ENCODE data around the gene SH3PXD2A.
"Not testable (repeated sequence)": the region's sequence is repeated elsewhere in the genome, so short reads cannot be mapped to it uniquely, and the experiment has no call there.

Gene SH3PXD2A

GRCh38 chr10:103742824-103743223, 112.6 kb downstream of the SH3PXD2A start:
- DNase-seq = no peak

DNA sequence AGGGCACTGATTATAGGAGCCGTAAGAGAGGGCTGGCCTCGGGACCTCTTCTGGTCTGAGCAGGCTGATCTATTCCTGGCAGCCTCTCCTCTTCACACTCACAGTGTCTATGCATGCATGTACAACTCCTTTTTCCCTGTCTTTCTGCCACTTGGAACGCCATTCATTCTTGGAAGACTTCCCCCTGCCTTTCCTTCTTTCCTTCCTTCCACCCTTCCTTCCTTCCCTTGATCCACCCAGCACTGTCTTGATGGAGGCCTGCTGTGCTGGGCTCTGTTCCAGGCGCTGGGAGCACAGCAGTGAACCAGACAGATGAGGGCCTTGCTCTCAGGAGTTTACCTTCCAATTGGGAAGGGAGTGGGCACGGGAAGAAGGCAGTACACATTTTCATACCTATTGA, 114.8 kb downstream of the SH3PXD2A start:
- DNase-seq = no peak

GRCh38 chr10:103739039-103739764, 116.2 kb downstream of the SH3PXD2A start:
- no peak for DNase-seq

DNA sequence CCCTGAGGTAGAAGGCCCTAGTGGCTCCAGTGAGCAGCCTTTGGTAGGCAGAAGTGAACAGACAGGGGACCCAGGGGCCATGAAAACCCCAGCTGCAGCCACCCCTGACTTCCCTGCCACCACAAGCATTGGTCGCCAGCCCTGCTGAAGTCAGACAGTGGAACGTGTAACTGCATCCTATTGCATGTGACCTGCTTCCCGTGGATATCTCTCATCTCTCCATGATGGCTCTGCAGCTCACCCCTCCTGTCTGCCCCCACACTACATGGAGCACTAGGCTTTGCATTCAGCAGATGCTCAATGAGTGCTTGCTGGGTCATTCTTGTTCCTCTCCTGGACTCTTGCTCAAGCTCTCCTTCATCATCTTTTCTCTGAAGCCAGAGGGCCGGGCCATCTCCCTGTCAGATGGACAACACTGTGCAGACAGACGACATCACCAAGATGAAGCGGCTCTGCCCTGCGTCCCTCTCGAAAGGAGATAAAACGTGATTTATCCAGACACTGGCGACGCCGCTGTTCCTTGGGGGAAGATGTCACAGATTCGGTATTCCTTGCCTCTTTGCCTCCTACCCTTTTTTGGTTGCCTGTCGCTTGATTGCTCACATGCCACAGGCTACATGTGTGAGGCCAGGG, 117.5 kb downstream of the SH3PXD2A start:
- DNase-seq = no peak

DNA sequence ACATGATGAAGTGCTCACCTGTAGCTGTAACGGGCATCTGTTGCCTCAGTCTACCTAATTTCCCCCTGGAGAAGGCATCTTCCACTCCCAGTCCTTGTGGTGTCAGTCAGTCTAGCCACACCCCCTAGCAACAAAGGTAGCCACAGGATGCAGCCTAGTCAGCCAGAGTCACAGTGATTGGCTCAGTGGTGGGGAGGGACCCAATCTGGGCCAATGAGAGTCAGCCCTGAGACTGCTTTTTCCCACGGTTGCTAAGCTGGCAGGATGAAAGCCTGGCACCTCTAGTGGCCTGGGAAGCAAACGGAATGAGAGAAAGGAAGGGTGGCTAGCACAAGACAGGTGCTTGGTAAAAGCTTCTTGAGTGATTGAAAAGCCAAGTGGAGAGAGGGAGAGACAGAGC, 118.6 kb downstream of the SH3PXD2A start:
- DNase-seq = no peak

DNA sequence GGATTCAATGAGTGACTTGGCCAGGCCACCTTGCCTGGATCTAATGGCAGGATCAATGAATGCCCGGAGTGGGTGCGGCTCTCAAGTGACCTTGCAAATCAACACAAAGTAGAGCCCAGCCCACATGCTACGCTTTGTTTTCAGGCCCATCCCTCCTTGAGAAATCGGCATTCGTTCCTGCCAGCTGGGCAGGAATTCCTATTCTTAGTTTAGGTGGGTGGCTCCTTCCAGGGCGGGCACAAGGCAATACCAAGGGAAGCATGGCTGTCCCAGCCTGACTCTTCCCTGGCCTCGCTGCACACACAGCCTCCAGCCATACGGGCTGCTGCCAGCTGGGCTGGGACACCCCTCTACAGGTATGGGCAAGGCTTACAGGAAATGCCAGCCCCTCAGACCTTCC, 119.3 kb downstream of the SH3PXD2A start:
- DNase-seq = no peak

DNA sequence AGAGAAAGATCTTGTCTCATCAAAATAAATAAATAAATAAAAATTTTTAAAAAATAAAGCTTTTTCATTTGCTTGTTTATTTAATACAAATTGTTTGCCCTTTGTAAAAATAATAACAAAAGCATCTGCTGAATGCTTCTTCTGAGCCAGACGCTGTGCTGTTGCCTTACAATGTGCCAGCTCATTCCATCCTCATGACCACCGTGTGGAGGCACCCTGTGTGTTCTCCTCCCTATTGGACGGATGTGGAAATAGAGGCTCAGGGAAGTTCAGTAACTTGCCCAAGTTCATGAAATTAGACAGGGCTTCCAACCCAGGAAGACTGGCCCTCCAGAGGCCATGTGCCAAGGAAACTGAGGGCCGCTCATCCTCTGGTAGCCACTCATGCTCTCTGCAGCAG, 120.6 kb downstream of the SH3PXD2A start:
- DNase-seq = no peak

- no peak for DNase-seq
These were observed 122.3 kb downstream of the SH3PXD2A start for GRCh38 chr10:103733045-103733419.

GRCh38 chr10:103732339-103733044, 122.9 kb downstream of the SH3PXD2A start:
- no peak for DNase-seq

DNA sequence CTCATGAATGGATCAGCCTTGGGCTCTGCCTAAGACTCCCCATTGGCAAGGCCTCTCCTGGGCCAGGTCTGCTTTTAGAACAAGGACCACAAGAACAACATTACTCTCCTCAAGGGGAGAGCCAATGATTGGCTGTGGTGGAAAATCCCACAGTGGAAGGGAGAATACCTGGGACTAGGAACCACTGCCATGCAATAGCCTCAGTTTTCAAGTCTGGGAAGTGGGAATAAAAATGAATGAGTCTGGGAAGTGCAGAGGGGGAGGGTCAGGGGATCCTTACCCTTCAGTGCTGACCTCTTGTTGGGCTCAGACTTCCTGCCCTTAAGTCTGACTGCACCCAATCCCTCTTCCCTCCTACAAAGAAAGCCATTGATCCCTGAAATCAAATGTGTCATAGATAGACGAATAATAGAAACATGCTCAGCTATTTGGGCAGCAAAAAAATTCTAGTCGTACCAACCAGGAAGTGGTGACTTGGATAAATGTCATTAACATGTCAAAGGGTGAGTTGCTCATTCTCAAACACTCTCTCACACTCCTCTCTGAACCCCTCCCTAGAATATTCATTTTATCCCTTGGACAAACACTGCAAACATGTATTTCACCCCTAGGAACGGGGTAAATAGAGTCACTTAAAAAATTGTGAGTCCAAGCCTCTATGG, 123.6 kb downstream of the SH3PXD2A start:
- DNase-seq = no peak

- not testable (repeated sequence) for DNase-seq
These were observed 124.3 kb downstream of the SH3PXD2A start for GRCh38 chr10:103731026-103731425.

DNA sequence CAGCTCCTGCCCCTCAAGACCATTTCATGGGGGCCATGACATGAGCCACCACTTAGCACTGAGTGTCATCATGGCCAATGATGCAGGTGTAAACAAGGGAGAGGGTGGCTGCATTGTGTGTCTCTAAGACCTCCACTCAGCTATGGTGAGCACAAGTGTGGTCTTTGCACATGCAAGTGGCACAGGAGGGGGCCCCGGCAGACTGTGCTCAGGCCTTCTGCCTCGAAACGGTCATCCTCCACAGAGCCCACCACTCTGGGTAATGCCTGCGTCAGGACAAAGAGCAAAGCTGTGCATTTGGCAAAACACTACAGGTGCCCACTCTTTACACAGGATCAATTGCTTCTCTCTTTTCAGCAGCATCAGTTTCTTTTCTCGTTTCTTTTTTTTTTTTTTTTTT, 125.5 kb downstream of the SH3PXD2A start:
- DNase-seq = no peak

GRCh38 chr10:103727991-103728689, 127.2 kb downstream of the SH3PXD2A start:
- no peak for DNase-seq

DNA sequence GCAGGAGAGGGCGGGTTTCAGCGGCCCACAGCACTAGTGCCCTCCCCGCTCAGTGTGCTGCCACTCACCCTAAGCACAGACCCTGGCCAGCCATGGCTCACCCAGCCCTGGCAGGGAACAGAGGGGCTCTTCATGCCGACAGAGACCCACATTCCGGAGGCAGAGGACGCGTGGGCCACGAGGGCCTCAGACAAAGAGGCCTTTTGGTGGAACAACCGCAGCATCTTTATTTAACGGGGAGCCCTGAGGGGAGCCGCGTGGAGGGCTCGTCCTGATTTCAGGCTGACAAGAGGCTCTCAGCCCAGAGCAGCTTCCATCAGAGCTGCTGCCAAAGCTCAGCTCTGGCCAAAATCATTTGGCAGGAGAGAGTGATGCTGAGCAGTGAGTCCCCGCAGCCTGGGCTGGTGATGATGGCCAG, 127.8 kb downstream of the SH3PXD2A start:
- DNase-seq = no peak

DNA sequence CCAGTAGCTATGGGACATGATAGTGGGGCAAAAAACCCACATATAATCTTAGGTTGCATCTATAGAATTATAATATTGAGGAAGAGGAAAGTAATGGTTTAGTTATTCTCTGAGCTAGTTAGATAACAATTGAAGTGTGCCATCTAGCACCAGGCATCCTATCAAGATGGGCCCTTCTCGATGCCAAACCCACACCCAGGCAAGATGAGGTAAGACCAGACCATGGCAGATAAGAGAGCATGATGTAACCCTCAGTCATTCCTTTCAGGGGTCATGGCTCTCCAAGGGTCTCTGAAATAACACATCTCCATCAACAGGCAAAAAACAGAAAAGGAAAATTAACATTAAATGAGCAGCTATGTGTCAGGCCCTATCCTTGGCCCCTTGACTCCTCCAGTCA, 128.7 kb downstream of the SH3PXD2A start:
- DNase-seq = no peak

- no peak for DNase-seq
These were observed 130.1 kb downstream of the SH3PXD2A start for GRCh38 chr10:103725242-103725641.

- no peak for DNase-seq
These were observed 130.6 kb downstream of the SH3PXD2A start for GRCh38 chr10:103724771-103725170.

- no peak for DNase-seq
These were observed 131.3 kb downstream of the SH3PXD2A start for GRCh38 chr10:103724074-103724473.

- DNase-seq = no peak
These were observed 131.8 kb downstream of the SH3PXD2A start for GRCh38 chr10:103723557-103723956.

DNA sequence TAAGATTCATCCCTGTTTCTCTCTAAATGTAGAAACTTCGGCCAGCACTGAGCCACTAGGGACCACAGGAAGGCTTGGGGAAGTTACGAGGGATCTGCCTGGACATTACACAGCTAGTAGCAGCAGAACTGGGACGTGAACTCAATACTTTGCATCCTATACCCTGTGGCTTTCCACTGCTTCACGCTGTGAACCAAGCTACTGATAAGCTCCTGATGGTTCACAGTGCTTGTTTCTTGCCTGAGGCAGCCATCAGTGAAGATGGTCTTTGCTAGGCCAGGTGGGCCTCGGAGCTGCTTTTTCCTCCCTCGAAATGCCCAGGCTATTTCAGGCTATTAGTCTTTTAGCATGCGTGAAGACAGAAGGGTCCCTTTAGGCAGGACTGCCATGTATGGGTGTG, 132.7 kb downstream of the SH3PXD2A start:
- no peak for DNase-seq

- DNase-seq = no peak
These were observed 134.4 kb downstream of the SH3PXD2A start for GRCh38 chr10:103720964-103721335.

DNA sequence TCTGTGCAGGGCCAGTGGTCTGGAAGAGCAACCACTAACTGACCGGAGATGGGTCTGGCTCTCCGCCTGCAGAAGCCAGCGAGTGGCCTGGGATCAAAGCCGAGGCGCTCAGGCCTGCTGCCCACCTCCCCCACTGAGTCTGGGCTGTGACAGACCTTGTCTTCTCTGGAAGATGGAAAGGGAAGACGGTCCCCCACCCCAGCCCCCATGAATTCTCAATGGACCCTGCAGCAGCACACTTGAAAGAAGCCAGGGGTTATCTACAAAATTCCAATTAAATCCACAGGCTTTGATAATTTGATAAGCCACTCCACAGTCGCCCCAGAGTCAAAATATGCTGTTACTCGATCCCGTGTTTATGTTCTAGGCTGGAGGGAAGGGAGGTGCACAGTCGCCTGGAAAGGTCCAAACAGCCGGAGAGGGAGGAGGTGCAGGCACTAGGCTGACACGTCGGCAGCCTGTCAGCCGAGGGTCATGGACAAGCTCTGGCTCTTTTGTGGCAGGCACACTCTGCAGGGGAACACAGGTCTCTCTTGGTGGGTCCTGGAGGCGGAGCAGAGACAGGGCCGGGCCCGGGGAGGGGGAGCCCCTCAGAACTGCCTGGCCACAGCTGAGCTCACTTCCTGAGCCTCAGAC, 134.9 kb downstream of the SH3PXD2A start:
- DNase-seq = no peak

GRCh38 chr10:103719036-103719435, 136.3 kb downstream of the SH3PXD2A start:
- DNase-seq = no peak
